Epidermal melanocyte (primary cell): ENCODE data around the gene DUSP21.
A peak's percentile ranks its signal among the peaks of the same experiment; 100 is the strongest.
"Not testable (repeated sequence)": the region's sequence is repeated elsewhere in the genome, so short reads cannot be mapped to it uniquely, and the experiment has no call there.

Experiments
- DNase-seq: peaks from one replicate; pipeline ENCODE4 v3.0.0; 2011; ENCODE audit warnings: low spot score; ENCODE audit not compliant: insufficient read length

The DUSP21 gene

DNA sequence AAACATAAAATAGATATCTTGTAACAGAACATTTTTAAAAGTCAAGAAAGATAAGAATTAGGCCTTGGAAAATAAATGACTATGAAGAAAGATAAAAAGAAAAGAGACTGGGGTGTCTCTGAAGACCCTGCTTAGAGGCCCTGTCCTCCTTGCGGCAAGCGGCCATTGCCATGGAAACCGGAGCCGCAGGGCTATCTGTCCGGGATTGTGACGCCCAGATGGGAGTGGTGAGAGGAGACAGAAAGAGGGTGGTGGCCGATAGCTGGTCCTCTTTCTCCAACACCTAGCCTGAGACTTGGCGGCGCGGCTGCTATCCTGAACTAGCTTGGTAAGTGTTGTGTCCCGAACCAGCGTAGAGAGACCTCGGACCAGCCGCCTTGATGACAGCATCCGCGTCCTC lies at the start of gene DUSP21:
DUSP21 (plus strand) TSS at position 269 of the 400 bp plus-strand sequence; CDS start at position 381, 112 bp downstream.
- no peak for DNase-seq

DNA sequence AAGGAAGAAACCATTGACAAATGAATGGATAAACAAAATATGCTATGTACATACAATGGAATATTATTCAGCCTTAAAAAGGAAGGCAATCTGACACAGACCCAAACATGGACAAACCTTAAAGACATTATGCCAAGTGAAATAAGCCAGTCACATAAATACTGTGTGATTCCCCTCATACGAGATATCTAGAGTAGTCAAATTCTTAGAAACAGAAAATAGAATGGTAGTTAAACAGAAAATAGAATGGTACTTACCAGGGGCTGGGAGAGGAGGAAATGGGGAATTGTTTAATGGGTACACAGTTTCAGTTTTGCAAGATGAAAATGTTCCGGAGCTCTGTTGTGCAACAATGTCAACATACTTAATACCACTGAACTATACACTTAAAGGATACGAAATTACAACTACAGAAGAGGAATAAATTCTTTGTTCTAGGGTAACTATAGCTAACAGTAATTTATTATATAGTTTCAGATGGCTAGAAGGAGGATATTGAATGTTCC lies 47.8 kb upstream of the DUSP21 start:
- no peak for DNase-seq

DNA sequence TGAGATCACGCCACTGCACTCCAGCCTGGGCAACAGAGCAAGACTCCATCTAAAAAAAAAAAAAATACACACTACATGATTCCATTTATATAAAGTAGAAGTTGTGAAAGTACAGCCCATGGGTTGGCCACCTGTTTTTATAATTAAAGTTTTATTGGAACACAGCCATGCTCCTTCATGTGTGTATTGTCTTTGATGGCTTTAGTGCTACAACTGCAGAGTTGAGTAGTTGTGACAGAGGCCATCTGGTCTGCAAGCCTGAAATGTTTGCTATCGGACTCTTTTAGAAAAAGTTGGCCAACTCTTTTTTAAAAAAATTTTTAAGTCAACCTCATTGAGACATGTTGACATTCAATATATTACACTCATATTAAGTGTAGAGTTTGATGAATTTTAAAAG lies 41.2 kb upstream of the DUSP21 start:
- DNase-seq = no peak

DNA sequence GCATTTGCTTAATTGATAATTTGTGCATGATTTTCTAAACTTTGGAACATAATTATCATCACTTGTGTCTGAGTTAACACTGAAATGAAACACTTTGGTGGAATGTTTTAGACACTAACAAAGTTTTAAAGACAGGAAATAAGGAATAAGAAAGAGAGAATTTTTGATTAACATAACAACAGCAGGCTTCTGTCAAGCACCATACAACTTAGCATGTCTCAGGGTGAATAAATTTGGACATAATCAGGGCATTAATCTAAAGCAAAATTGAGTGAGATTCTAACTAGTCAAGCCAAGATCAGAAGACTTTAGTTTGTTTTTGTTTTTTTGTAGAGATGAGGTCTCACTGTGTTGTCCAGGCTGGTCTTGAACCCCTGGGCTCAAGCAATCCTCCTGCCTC lies 28.1 kb upstream of the DUSP21 start:
- no peak for DNase-seq

- DNase-seq = no peak
Observed at GRCh38 chrX:44816367-44816766, 27.5 kb upstream of the DUSP21 start.

DNA sequence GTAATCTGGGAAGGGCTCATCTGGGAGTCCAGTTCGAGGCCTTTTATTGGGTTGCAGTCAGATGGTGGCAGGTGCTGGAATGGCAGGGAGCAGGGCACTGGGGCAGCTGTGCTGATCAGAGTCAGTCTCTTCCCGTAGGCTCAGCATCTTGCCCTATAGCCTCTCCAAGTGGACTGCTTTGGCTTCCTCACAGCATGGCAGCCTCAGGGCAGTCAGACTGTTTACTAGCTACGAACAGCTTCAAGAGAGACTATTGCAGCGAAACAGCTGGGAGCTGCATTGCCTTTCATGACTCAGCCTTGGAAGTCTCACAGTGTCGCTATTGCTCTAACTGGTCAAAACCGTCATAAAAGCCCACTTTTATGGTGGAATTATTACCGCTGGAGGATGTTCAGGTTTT lies 26.8 kb upstream of the DUSP21 start:
- no peak for DNase-seq

- no peak for DNase-seq
Observed at GRCh38 chrX:44822601-44823000, 21.2 kb upstream of the DUSP21 start.

- DNase-seq = not testable (repeated sequence)
Observed at GRCh38 chrX:44823193-44823592, 20.6 kb upstream of the DUSP21 start.

- DNase-seq = peak; percentile 10
Observed at GRCh38 chrX:44828008-44828605, 15.7 kb upstream of the DUSP21 start.

DNA sequence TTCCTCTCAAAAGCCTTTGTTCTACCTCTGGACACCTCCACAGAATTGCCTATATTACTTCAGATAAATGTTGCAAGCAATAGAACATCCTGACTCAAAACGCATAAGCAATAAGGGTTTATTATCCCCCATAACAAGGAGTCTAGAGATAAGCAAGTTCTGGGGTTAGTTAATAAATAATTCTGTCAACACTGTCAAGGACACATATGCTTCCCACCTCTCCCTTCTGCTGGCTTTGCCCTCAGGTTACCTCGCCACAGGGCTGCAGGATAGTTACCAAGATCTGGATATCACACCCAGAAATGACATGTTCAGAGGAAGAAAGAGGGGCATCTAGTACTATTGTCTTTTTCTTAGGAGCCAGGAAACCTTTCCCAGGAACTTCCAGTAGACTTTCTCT lies 14.0 kb upstream of the DUSP21 start:
- DNase-seq = no peak

- DNase-seq = no peak
Observed at GRCh38 chrX:44842550-44843317, 1.1 kb upstream of the DUSP21 start.

DNA sequence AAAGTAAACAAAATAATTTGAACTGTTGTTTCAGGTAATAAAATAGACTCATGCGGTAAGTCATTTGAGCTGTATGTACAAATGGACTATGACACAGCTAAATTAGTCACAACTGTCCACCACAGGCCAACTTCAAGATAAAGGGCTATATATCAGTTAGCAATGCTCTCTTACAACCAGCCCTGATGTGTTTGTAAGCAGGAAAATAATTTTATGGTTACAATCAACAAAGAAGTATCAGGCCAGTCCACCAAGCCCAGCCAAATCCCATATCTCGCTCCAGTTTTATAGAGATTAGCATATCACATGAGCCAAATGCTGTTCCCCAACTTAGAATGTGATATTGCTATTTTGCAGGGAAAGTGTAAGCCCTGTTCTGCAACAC lies 511 bp upstream of the DUSP21 start:
- DNase-seq = no peak

DNA sequence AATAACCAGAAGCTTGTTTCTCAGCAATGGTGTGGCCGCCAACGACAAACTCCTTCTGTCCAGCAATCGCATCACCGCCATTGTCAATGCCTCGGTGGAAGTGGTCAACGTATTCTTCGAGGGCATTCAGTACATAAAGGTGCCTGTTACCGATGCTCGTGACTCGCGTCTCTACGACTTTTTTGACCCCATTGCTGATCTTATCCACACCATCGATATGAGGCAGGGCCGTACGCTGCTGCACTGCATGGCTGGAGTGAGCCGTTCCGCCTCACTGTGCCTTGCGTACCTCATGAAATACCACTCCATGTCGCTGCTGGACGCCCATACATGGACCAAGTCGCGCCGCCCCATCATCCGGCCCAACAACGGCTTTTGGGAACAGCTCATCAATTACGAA lies 383 bp downstream of the DUSP21 start:
- no peak for DNase-seq

- DNase-seq = not testable (repeated sequence)
Observed at GRCh38 chrX:44850891-44851290, 7.1 kb downstream of the DUSP21 start.

DNA sequence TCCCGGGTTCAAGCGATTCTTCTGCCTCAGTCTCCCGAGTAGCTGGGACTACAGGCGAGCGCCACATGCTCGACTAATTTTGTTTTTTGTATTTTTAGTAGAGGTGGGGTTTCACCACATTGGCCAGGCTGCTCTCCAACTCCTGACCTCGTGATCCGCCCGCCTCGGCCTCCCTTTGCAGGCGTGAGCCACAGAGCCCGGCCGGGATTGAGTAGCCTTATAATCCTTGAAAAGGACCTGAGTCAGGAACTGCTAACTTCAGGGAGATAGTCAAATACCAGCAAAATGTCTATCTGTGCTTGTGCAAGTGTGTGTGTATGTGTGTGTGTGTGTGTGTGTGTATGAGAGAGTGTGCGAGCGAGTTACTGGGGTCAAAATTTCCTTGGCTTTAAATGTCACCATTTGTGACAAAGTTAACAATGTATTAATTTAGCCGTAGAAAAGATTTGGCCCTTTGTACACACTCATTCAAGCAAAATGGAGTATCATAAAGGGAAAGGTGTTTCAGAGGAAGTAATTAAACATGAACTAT lies 27.4 kb downstream of the DUSP21 start:
- no peak for DNase-seq

DNA sequence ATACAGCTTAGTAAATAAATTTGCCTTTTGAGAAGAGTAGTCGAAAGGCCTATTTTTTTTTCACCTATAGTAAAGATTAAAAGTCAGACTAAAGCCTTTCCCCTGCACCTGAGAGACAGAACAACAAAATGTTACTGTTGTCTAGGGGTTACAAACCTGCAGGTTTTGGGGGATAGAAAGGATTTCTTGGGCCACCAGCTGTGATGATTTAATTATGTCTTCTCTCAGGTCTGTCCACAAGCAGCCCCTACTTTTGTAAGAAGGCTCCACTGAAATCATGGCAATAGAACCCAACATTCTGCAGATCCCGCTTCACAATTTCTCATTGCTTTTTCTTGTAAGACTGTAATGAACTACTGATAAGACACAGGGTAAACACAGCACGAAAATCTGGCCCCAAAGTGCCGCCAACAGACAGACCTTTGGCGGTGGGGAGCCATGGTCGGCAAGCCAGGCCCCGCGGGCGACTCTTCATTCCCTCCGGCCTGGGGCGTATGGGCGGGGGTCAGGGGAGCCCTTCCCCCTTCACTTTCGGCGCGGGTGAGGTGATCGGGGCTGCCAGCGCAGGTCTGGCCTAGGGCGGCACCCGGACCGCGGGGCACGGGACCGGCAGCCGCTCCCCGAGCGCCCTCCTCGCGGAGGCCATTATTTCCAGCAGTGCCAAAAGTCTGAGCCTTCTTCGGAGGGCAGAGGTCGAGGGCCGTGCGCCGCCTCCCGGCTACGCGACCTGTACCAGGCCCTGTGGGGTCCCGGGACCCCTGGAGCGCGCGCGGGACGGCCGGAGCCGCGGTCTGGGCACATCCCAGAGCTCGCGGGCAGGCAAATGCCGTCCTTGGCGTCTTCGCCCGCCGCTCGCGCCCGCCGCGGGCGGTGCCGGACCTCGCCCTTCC lies 28.4 kb downstream of the DUSP21 start:
- no peak for DNase-seq

- DNase-seq = peak; percentile 92
Observed at GRCh38 chrX:44872821-44873414, 29.1 kb downstream of the DUSP21 start, which contains the start of gene KDM6A. TSS of gene KDM6A (plus strand) at chrX:44873188. CDS start at chrX:44873552, 364 bp downstream.

GRCh38 chrX:44873415-44874276 lies 29.8 kb downstream of the DUSP21 start:
- DNase-seq = no peak

- DNase-seq = peak; percentile 40
Observed at GRCh38 chrX:44874420-44875184, 30.8 kb downstream of the DUSP21 start.

DNA sequence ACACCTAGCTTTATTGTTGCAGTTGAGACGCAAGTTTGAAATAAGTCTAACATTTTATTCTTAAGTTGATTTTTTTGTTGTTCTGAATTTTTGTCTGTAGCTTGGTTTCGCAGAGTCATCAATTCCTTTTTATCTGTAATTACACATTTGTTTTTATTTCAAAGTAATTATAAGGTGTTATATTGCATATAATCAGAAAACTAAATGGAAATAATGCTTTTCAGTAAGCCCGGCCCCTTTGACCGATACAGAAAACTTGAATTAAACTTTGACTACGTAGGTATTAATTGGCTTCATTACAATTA lies 31.3 kb downstream of the DUSP21 start:
- DNase-seq = no peak
